ENCODE measurements around the gene TSEN2. TPM values are rescaled to one million over a fixed set of nuclear protein-coding genes. Genes with fewer than 3 reads are reported as not detected.

Gene TSEN2
- total RNA-seq, 2 experiments from 2014 or later = 13.8 to 15.4 TPM

- Mint-ChIP-seq H3K4me3 (no peak overlapping the region), H3K9me3 (no peaks in the 10 kb centered on the region), H3K4me1 (ENCODE audit: low read depth) (peaks cover 7% of the 10 kb centered on the region), H3K27ac (no peak overlapping the region), H3K36me3 (no peaks in the 10 kb centered on the region), H3K27me3 (peaks cover 25% of the 10 kb centered on the region)
- POLR2A ChIA-PET = no interaction called here
- intact Hi-C loops (cut with micrococcal nuclease) = no loop called here
- no peak for DNase-seq
- CTCF ChIA-PET = no interaction called here
Observed at GRCh38 chr3:12549971-12550760, 65.9 kb downstream of the TSEN2 start.

GRCh38 chr3:12553921-12554391, 69.7 kb downstream of the TSEN2 start:
- H3K9me3 Mint-ChIP-seq = no peaks in the 10 kb centered on the region
- DNase-seq = no peak
- H3K36me3 Mint-ChIP-seq = no peaks in the 10 kb centered on the region

GRCh38 chr3:12556314-12556689, 72.0 kb downstream of the TSEN2 start:
- intact Hi-C loops (cut with micrococcal nuclease) = loop anchor here (1.0 to 5.0 kb wide), 3 partner anchors 72 to 284 kb away; partner anchors contain the start of genes RPL32 and TSEN2
- Mint-ChIP-seq H3K27me3 (peaks cover 26% of the 10 kb centered on the region), H3K36me3 (no peaks in the 10 kb centered on the region), H3K27ac (peak overlapping the region; percentile 35), H3K9me3 (no peaks in the 10 kb centered on the region), H3K4me1 (ENCODE audit: low read depth) (peaks cover 51% of the 10 kb centered on the region), H3K4me3 (peak overlapping the region; percentile 78)
- ChIA-PET POLR2A (interaction anchor here (0.5 kb wide), 1 partner anchor 854 kb away, joined by 3 read pairs; no protein-coding TSS in a partner anchor), CTCF (no interaction called here)
- DNase-seq = no peak

More at GRCh38 chr3:12553921-12554391, 69.7 kb downstream of the TSEN2 start:
- Mint-ChIP-seq H3K27ac (no peak overlapping the region), H3K27me3 (peaks cover 33% of the 10 kb centered on the region), H3K4me3 (peak overlapping the region; percentile 79), H3K4me1 (ENCODE audit: low read depth) (peaks cover 28% of the 10 kb centered on the region)
- intact Hi-C loops (cut with micrococcal nuclease) = no loop called here
- ChIA-PET CTCF (interaction anchor here (0.8 to 1.0 kb wide), 3 partner anchors 74 to 266 kb away, joined by 3 read pairs; no protein-coding TSS in a partner anchor), POLR2A (no interaction called here)

DNA sequence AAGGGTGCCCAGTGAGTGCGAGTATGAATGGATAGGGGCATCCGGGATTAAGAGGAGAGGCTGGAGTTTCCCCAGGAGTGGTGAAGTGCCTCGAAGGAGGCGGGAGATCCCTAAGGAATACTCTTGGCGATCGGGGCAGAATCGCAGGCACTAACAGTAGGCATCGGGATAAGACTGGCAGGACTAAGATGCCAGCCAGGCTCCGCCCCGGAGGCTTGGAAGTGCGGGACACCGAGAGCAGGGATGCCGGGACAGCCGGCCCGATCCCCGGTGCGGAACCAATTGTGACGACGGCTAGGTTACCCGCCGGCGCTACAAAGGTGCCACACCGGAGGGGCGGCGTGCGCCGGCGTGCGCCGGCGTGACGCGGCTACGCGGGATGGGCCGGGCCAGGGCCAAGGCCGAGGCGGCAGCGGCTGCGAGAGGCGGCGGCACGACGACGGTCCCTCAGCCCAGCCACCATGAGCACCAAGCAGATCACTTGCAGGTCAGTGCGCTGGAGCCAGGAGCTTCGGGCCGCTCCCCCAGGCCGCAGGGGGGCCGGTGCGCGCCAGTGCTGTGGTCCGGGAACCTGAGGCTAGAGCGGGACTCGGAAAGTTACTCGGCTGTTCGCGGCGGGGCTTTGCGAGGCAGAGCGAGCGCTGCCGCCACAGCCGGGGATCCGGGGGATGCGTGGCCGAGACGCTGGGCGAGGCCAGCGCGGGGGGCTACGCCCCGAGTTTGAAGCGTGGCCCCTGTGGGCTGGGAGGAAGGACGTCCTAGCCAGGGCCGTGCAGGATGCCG, 72.6 kb downstream of the TSEN2 start, which contains the start of gene MKRN2:
TSS of gene MKRN2 (plus strand) at position 398 of the 783 bp plus-strand sequence. CDS start at position 462, 64 bp downstream.
- DNase-seq = peak; percentile 89
- Mint-ChIP-seq H3K27ac (peak within 1 kb of the TSS; percentile 91), H3K36me3 (no peaks in the 10 kb centered on the region), H3K4me1 (ENCODE audit: low read depth) (peaks cover 57% of the 10 kb centered on the region), H3K4me3 (peak within 1 kb of the TSS; percentile 78), H3K9me3 (no peaks in the 10 kb centered on the region), H3K27me3 (peaks cover 26% of the 10 kb centered on the region)
- intact Hi-C loops (cut with micrococcal nuclease) = loop anchor here (1.0 to 5.0 kb wide), 3 partner anchors 73 to 284 kb away; partner anchors contain the start of genes RPL32 and TSEN2
- ChIA-PET CTCF (no interaction called here), POLR2A (no interaction called here)

- intact Hi-C loops (cut with micrococcal nuclease) = loop anchor here (2.0 to 5.0 kb wide), 2 partner anchors 165 to 283 kb away; partner anchors contain the start of gene RPL32
- ChIA-PET POLR2A (interaction anchor here (0.7 kb wide), 1 partner anchor 13 kb away, joined by 3 read pairs; no protein-coding TSS in a partner anchor), CTCF (interaction anchor here (0.7 kb wide), 1 partner anchor 162 kb away, joined by 3 read pairs; no protein-coding TSS in a partner anchor)
- no peak for DNase-seq
- Mint-ChIP-seq H3K4me3 (peak overlapping the region; percentile 78), H3K4me1 (ENCODE audit: low read depth) (peaks cover 62% of the 10 kb centered on the region), H3K27ac (peak overlapping the region; percentile 91), H3K36me3 (no peaks in the 10 kb centered on the region), H3K27me3 (peaks cover 26% of the 10 kb centered on the region), H3K9me3 (no peaks in the 10 kb centered on the region)
Observed at GRCh38 chr3:12557473-12558100, 73.3 kb downstream of the TSEN2 start.

GRCh38 chr3:12558706-12559105, 74.4 kb downstream of the TSEN2 start:
- no peak for DNase-seq
- H3K4me3 Mint-ChIP-seq = peak overlapping the region; percentile 78
- H3K36me3 Mint-ChIP-seq = no peaks in the 10 kb centered on the region
- H3K9me3 Mint-ChIP-seq = no peaks in the 10 kb centered on the region
- peaks cover 62% of the 10 kb centered on the region for H3K4me1 Mint-ChIP-seq (ENCODE audit: low read depth)
- ChIA-PET POLR2A (no interaction called here), CTCF (interaction anchor here (1.1 kb wide), 1 partner anchor 161 kb away, joined by 3 read pairs; no protein-coding TSS in a partner anchor)
- H3K27me3 Mint-ChIP-seq = peaks cover 20% of the 10 kb centered on the region
- no peak overlapping the region for H3K27ac Mint-ChIP-seq
- intact Hi-C loops (cut with micrococcal nuclease) = loop anchor here (5.0 kb wide), 1 partner anchor 164 kb away; no protein-coding TSS in a partner anchor

DNA sequence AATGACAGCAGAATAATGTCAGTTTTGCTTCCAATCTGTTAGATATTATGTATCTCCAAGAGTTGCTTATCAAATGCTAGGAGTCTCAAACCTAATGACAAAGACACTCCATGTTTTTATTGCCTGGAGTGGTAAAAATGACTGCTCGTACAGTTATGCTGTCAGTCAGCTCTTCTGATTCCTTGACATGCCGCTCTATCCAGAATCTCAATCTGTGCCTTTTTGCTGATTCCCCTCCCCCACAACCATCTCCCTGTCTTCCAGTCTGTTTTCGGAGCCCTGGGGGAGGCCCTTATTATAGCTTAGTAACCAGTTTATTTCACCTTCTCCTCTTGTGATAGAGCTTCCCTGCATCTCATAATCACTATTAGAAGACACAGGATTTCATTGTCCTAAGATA, 75.2 kb downstream of the TSEN2 start:
- Mint-ChIP-seq H3K27me3 (peaks cover 13% of the 10 kb centered on the region), H3K27ac (no peak overlapping the region), H3K36me3 (peaks cover 2% of the 10 kb centered on the region), H3K4me3 (no peak overlapping the region), H3K4me1 (ENCODE audit: low read depth) (peaks cover 60% of the 10 kb centered on the region), H3K9me3 (no peaks in the 10 kb centered on the region)
- POLR2A ChIA-PET = no interaction called here
- intact Hi-C loops (cut with micrococcal nuclease) = loop anchor here (5.0 kb wide), 1 partner anchor 163 kb away; no protein-coding TSS in a partner anchor
- CTCF ChIA-PET = interaction anchor here (1.1 kb wide), 1 partner anchor 160 kb away, joined by 3 read pairs; no protein-coding TSS in a partner anchor
- DNase-seq = no peak

DNA sequence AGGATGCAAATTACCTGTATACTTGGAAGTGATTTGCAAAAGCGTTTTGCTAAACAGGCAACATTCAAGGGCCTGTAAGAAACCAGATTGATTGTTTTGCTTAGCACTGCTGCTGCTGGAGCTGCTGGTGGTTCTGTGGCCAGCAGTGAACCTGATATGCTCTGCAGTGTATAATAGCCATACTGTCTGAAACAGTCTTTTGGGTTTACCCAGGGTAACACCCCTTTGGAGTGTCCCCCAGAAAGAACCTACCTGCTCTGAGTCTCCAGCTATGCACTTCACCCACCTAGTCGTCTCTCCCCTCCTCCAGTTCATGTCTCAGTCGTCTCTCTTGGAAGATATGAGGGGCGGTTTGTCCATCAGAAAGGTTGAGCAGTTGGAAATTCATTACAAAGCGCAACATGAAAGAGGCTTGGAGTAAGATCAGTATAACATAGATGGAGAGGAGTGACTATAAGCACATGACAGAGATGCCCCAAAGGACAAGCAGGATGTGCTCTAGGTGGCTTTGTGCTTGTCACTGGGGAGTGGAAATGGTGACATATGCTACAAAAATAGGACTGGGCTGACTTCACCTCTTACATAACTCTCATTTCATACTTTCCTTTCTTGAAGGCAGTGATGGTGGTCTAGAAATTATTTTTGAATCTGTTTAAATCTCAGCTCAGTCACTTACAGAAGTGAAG, 76.4 kb downstream of the TSEN2 start:
- Mint-ChIP-seq H3K27ac (peak overlapping the region; percentile 86), H3K4me1 (ENCODE audit: low read depth) (peaks cover 67% of the 10 kb centered on the region), H3K27me3 (peaks cover 3% of the 10 kb centered on the region), H3K4me3 (no peak overlapping the region), H3K9me3 (peaks cover 7% of the 10 kb centered on the region), H3K36me3 (peaks cover 12% of the 10 kb centered on the region)
- peak; percentile 67 for DNase-seq
- intact Hi-C loops (cut with micrococcal nuclease) = loop anchor here (1.0 to 5.0 kb wide), 3 partner anchors 47 to 368 kb away; partner anchors contain the start of gene RAF1
- CTCF ChIA-PET = interaction anchor here (0.6 to 2.2 kb wide), 3 partner anchors 18 to 159 kb away, joined by 3 to 5 read pairs (median 3); no protein-coding TSS in a partner anchor
- POLR2A ChIA-PET = interaction anchor here (0.6 to 1.0 kb wide), 2 partner anchors 104 to 455 kb away, joined by 3 read pairs; partner anchors contain the start of gene RAF1

DNA sequence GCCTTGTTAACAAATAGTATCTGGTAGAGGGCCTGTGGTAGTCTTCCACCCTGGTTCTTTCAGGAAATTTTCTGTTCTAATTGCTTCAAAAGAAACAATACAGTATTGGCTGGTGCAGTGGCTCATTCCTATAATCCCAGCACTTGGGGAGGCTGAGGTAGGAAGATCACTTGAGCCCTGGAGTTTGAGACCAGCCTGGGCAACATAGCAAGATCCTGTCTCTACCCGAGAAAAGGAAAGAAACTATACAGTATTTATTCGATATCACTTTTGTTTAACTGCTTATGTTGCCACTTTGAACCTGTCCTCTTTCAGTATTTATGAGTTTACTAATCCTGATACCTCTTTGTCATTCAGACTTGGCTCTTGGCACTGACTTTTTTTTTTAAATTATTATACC, 77.1 kb downstream of the TSEN2 start:
- POLR2A ChIA-PET = interaction anchor here (0.6 to 1.0 kb wide), 2 partner anchors 103 to 454 kb away, joined by 3 read pairs; partner anchors contain the start of gene RAF1
- no peak for DNase-seq
- peaks cover 67% of the 10 kb centered on the region for H3K4me1 Mint-ChIP-seq (ENCODE audit: low read depth)
- no peak overlapping the region for H3K4me3 Mint-ChIP-seq
- peak overlapping the region; percentile 68 for H3K27ac Mint-ChIP-seq
- no peaks in the 10 kb centered on the region for H3K27me3 Mint-ChIP-seq
- intact Hi-C loops (cut with micrococcal nuclease) = loop anchor here (1.0 to 5.0 kb wide), 2 partner anchors 103 to 369 kb away; partner anchors contain the start of gene RAF1
- H3K9me3 Mint-ChIP-seq = peaks cover 13% of the 10 kb centered on the region
- CTCF ChIA-PET = interaction anchor here (1.0 to 2.2 kb wide), 2 partner anchors 18 to 159 kb away, joined by 3 to 5 read pairs; no protein-coding TSS in a partner anchor
- peaks cover 16% of the 10 kb centered on the region for H3K36me3 Mint-ChIP-seq

- CTCF ChIA-PET = interaction anchor here (0.6 to 2.2 kb wide), 3 partner anchors 96 to 159 kb away, joined by 3 to 6 read pairs (median 5); no protein-coding TSS in a partner anchor
- no peak overlapping the region for H3K27ac Mint-ChIP-seq
- POLR2A ChIA-PET = interaction anchor here (1.0 to 1.2 kb wide), 2 partner anchors 101 to 102 kb away, joined by 3 read pairs; no protein-coding TSS in a partner anchor
Observed at GRCh38 chr3:12562451-12562850, 78.2 kb downstream of the TSEN2 start.

More at GRCh38 chr3:12562451-12562850, 78.2 kb downstream of the TSEN2 start:
- Mint-ChIP-seq H3K9me3 (peaks cover 17% of the 10 kb centered on the region), H3K27me3 (no peaks in the 10 kb centered on the region), H3K4me3 (no peak overlapping the region), H3K4me1 (ENCODE audit: low read depth) (peaks cover 70% of the 10 kb centered on the region), H3K36me3 (peaks cover 22% of the 10 kb centered on the region)
- intact Hi-C loops (cut with micrococcal nuclease) = loop anchor here (5.0 kb wide), 1 partner anchor 370 kb away; no protein-coding TSS in a partner anchor
- no peak for DNase-seq

Data from activated CD4-positive, alpha-beta memory T cell treated with anti-CD3 and anti-CD28 coated beads for 36 hours (primary cell).